ENCODE results near the gene MEGF6. TPM values are rescaled to one million over a fixed set of nuclear protein-coding genes. Genes with fewer than 3 reads are reported as not detected.

MEGF6 gene
- total RNA-seq, 4 donors from 2014 or later, result 10.0 to 24.7 (median 17.1) TPM

- no peak for TF ChIP-seq CTCF (IDR thresholded peaks at IDR 0.05; ENCODE audit: low read depth)
Measured at GRCh38 chr1:3561702-3562101, 49.6 kb downstream of the MEGF6 start.

GRCh38 chr1:3560981-3561380 lies 50.3 kb downstream of the MEGF6 start:
- TF ChIP-seq CTCF (IDR thresholded peaks at IDR 0.05; ENCODE audit: low read depth), result no peak

- no peak for TF ChIP-seq CTCF (IDR thresholded peaks at IDR 0.05; ENCODE audit: low read depth)
Measured at GRCh38 chr1:3560251-3560871, 50.9 kb downstream of the MEGF6 start.

- TF ChIP-seq CTCF (IDR thresholded peaks at IDR 0.05; ENCODE audit: low read depth), result no peak
Measured at GRCh38 chr1:3558036-3558726, 53.1 kb downstream of the MEGF6 start.

- TF ChIP-seq CTCF (IDR thresholded peaks at IDR 0.05; ENCODE audit: low read depth), result no peak
Measured at GRCh38 chr1:3557366-3557765, 53.9 kb downstream of the MEGF6 start.

- no peak for TF ChIP-seq CTCF (IDR thresholded peaks at IDR 0.05; ENCODE audit: low read depth)
Measured at GRCh38 chr1:3556336-3556735, 55.0 kb downstream of the MEGF6 start.

GRCh38 chr1:3555131-3555920 lies 56.0 kb downstream of the MEGF6 start:
- no peak for TF ChIP-seq CTCF (IDR thresholded peaks at IDR 0.05; ENCODE audit: low read depth)

Data from subcutaneous adipose tissue (tissue), 4 donors.